Measurements from ENCODE around the gene C11orf42.

DNA sequence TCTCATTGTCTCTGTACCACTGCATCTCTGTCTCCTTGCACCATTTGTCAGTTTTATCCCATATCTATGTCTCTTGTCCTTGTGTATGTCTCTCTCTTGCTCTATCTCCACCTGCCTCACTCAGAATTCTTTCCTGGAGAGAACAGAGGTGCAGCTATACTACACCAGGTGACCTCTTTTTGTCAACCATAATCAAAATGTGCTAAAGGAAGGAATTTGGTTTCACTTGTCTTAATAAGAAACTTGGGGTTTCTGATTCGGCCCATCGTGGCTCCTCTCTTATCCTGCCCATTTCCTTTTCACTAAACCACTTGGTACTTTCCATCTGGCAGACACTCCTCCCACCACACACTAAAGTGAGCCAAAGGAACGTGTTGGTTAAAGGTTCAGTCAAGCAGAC, 2.0 kb upstream of the C11orf42 start:
- TF ChIP-seq CTCF (IDR thresholded peaks at IDR 0.05) (no peak), POLR2A (IDR thresholded peaks at IDR 0.05) (no peak)
